WTC11 (cell line): ENCODE results near the gene MOCS1.

Source experiments
- AFF4 ChIP-seq: sonication (generic); formaldehyde crosslinking; IDR thresholded peaks from 2 replicates; pipeline ENCODE4 v1.8.1; 2023; ENCODE audit warnings: mild to moderate bottlenecking, missing genetic modification reagents, borderline replicate concordance
- CBFB ChIP-seq: sonication (generic); formaldehyde crosslinking; IDR thresholded peaks from 2 replicates; pipeline ENCODE4 v1.8.1; 2022; ENCODE audit warnings: mild to moderate bottlenecking, low read depth, missing genetic modification reagents
- CTCF ChIP-seq: fragments of 200-600 bp; IDR thresholded peaks from 2 replicates; pipeline ENCODE4 v1.8.0; 2022; ENCODE audit warnings: antibody characterized with exemption
- MAX ChIP-seq: sonication (generic); formaldehyde crosslinking; IDR thresholded peaks from 2 replicates; pipeline ENCODE4 v1.8.0; 2022; ENCODE audit warnings: mild to moderate bottlenecking, missing genetic modification reagents
- PRDM15 ChIP-seq: sonication (generic); formaldehyde crosslinking; IDR thresholded peaks from 2 replicates; pipeline ENCODE4 v1.8.0; 2022; ENCODE audit warnings: missing genetic modification reagents
- SMAD3 ChIP-seq: sonication (generic); formaldehyde crosslinking; IDR thresholded peaks from 2 replicates; pipeline ENCODE4 v1.8.0; 2022; ENCODE audit warnings: missing genetic modification reagents, mild to moderate bottlenecking, borderline replicate concordance
- ZNF263 ChIP-seq: sonication (generic); formaldehyde crosslinking; IDR thresholded peaks from 2 replicates; pipeline ENCODE4 v1.8.1; 2022; ENCODE audit warnings: low read depth, mild to moderate bottlenecking, moderate library complexity, missing genetic modification reagents

- TF ChIP-seq MAX (CRISPR knock-in tag) (no peak), CTCF (no peak), ZNF263 (CRISPR knock-in tag) (no peak), PRDM15 (no peak), CBFB (CRISPR knock-in tag) (no peak), SMAD3 (CRISPR knock-in tag) (no peak), AFF4 (CRISPR knock-in tag) (no peak)
Measured at GRCh38 chr6:39925191-39925930, 8.9 kb downstream of the MOCS1 start.
